Activated naive CD8-positive, alpha-beta T cell treated with anti-CD3 and anti-CD28 coated beads, Interleukin-2, amount 10 ng/mL, durations not matched to agents 7 days and 5 days (primary cell): Measurements from ENCODE around the gene ENTREP1. TPM values are rescaled to one million over a fixed set of nuclear protein-coding genes. Genes with fewer than 3 reads are reported as not detected.
"Not testable (repeated sequence)": the region's sequence is repeated elsewhere in the genome, so short reads cannot be mapped to it uniquely, and the experiment has no call there.

Experiments
- ATAC-seq: fragments of 150-1000 bp; cut with Tn5 transposase; one replicate; pipeline ENCODE4 v1.10.0; 2021; ENCODE audit warnings: low read depth, moderate library complexity
- POLR2A ChIA-PET: fragments of 350-600 bp; sonication (Branson Sonifier 250); formaldehyde crosslinking; loops from one replicate; lab custom pipeline; 2021; ENCODE audit warnings: antibody characterized with exemption; lab: Charles Lee
- DNase-seq: peaks from one replicate; pipeline ENCODE4 v3.0.0; 2021
- H3K27ac Mint-ChIP-seq: one replicate; pipeline ENCODE4 v1.8.0; 2022; ENCODE audit warnings: mild to moderate bottlenecking, mixed read lengths
- H3K27me3 Mint-ChIP-seq: one replicate; pipeline ENCODE4 v1.8.0; 2022; ENCODE audit warnings: mild to moderate bottlenecking, moderate library complexity, mixed read lengths
- H3K36me3 Mint-ChIP-seq: one replicate; pipeline ENCODE4 v1.8.0; 2021; ENCODE audit warnings: mild to moderate bottlenecking, mixed read lengths
- H3K4me1 Mint-ChIP-seq: one replicate; pipeline ENCODE4 v1.8.0; 2021; ENCODE audit warnings: mixed read lengths
- H3K4me3 Mint-ChIP-seq: one replicate; pipeline ENCODE4 v1.8.0; 2022; ENCODE audit warnings: mild to moderate bottlenecking, moderate library complexity, mixed read lengths
- H3K9me3 Mint-ChIP-seq: one replicate; pipeline ENCODE4 v1.8.0; 2021; ENCODE audit warnings: mixed read lengths
- total RNA-seq, 2 experiments: library from RNA; stranded (reverse); gene quantifications; one replicate each; pipeline ENCODE4 v1.2.3, GENCODE V29; 2021

The ENTREP1 gene
- total RNA-seq, 2 experiments from 2014 or later = not detected

GRCh38 chr9:69389437-69389995 is 64.5 kb downstream of the ENTREP1 start:
- Mint-ChIP-seq H3K9me3 (no peaks in the 10 kb centered on the region), H3K4me3 (no peak overlapping the region), H3K27me3 (peaks cover 8% of the 10 kb centered on the region), H3K4me1 (no peaks in the 10 kb centered on the region), H3K36me3 (no peaks in the 10 kb centered on the region), H3K27ac (no peak overlapping the region)
- ATAC-seq (no peak), DNase-seq (no peak)
- POLR2A ChIA-PET = no interaction called here

GRCh38 chr9:69391487-69391886 is 66.5 kb downstream of the ENTREP1 start:
- DNase-seq (no peak), ATAC-seq (no peak)
- H3K9me3 Mint-ChIP-seq = no peaks in the 10 kb centered on the region
- H3K27ac Mint-ChIP-seq = no peak overlapping the region
- peaks cover 4% of the 10 kb centered on the region for H3K27me3 Mint-ChIP-seq
- H3K4me3 Mint-ChIP-seq = no peak overlapping the region
- no peaks in the 10 kb centered on the region for H3K36me3 Mint-ChIP-seq
- POLR2A ChIA-PET = no interaction called here
- no peaks in the 10 kb centered on the region for H3K4me1 Mint-ChIP-seq

- Mint-ChIP-seq H3K4me1 (no peaks in the 10 kb centered on the region), H3K4me3 (no peak overlapping the region), H3K27me3 (peaks cover 2% of the 10 kb centered on the region), H3K9me3 (no peaks in the 10 kb centered on the region), H3K36me3 (no peaks in the 10 kb centered on the region), H3K27ac (no peak overlapping the region)
- POLR2A ChIA-PET = no interaction called here
- no peak for ATAC-seq
- DNase-seq = no peak
Measured at GRCh38 chr9:69391946-69392345, 66.9 kb downstream of the ENTREP1 start.

GRCh38 chr9:69392826-69393225 is 67.8 kb downstream of the ENTREP1 start:
- DNase-seq = no peak
- Mint-ChIP-seq H3K27ac (no peak overlapping the region), H3K36me3 (no peaks in the 10 kb centered on the region), H3K4me1 (no peaks in the 10 kb centered on the region), H3K27me3 (peaks cover 2% of the 10 kb centered on the region), H3K9me3 (no peaks in the 10 kb centered on the region), H3K4me3 (no peak overlapping the region)
- POLR2A ChIA-PET = no interaction called here
- ATAC-seq = no peak

GRCh38 chr9:69393425-69393824 is 68.4 kb downstream of the ENTREP1 start:
- Mint-ChIP-seq H3K9me3 (no peaks in the 10 kb centered on the region), H3K27me3 (peaks cover 2% of the 10 kb centered on the region), H3K27ac (no peak overlapping the region), H3K4me1 (no peaks in the 10 kb centered on the region), H3K36me3 (no peaks in the 10 kb centered on the region), H3K4me3 (no peak overlapping the region)
- POLR2A ChIA-PET = no interaction called here
- no peak for DNase-seq
- no peak for ATAC-seq

GRCh38 chr9:69395718-69396117 is 70.7 kb downstream of the ENTREP1 start:
- Mint-ChIP-seq H3K27me3 (peaks cover 2% of the 10 kb centered on the region), H3K4me3 (no peak overlapping the region), H3K36me3 (no peaks in the 10 kb centered on the region), H3K4me1 (no peaks in the 10 kb centered on the region), H3K27ac (no peak overlapping the region), H3K9me3 (no peaks in the 10 kb centered on the region)
- no peak for DNase-seq
- no peak for ATAC-seq
- POLR2A ChIA-PET = no interaction called here

- Mint-ChIP-seq H3K4me3 (no peak overlapping the region), H3K27me3 (peaks cover 2% of the 10 kb centered on the region), H3K36me3 (no peaks in the 10 kb centered on the region), H3K9me3 (no peaks in the 10 kb centered on the region), H3K4me1 (no peaks in the 10 kb centered on the region), H3K27ac (no peak overlapping the region)
- POLR2A ChIA-PET = no interaction called here
- no peak for ATAC-seq
- DNase-seq = no peak
Measured at GRCh38 chr9:69396759-69397158, 71.7 kb downstream of the ENTREP1 start.

GRCh38 chr9:69397384-69398214 is 72.6 kb downstream of the ENTREP1 start:
- Mint-ChIP-seq H3K27ac (no peak overlapping the region), H3K36me3 (no peaks in the 10 kb centered on the region), H3K27me3 (peaks cover 2% of the 10 kb centered on the region), H3K4me1 (no peaks in the 10 kb centered on the region), H3K4me3 (no peak overlapping the region), H3K9me3 (no peaks in the 10 kb centered on the region)
- ATAC-seq (no peak), DNase-seq (no peak)
- POLR2A ChIA-PET = no interaction called here

GRCh38 chr9:69400470-69400869 is 75.5 kb downstream of the ENTREP1 start:
- H3K27ac Mint-ChIP-seq = no peak overlapping the region
- POLR2A ChIA-PET = no interaction called here
- no peaks in the 10 kb centered on the region for H3K4me1 Mint-ChIP-seq
- H3K4me3 Mint-ChIP-seq = no peak overlapping the region
- no peaks in the 10 kb centered on the region for H3K36me3 Mint-ChIP-seq
- no peaks in the 10 kb centered on the region for H3K27me3 Mint-ChIP-seq
- no peak for DNase-seq
- no peak for ATAC-seq
- H3K9me3 Mint-ChIP-seq = no peaks in the 10 kb centered on the region

GRCh38 chr9:69409936-69410335 is 84.9 kb downstream of the ENTREP1 start:
- DNase-seq, POLR2A ChIA-PET, H3K4me3 Mint-ChIP-seq, H3K4me1 Mint-ChIP-seq, ATAC-seq, H3K9me3 Mint-ChIP-seq, H3K36me3 Mint-ChIP-seq, H3K27ac Mint-ChIP-seq: not testable (repeated sequence)
- H3K27me3 Mint-ChIP-seq = peaks cover 11% of the 10 kb centered on the region

- ATAC-seq = no peak
- H3K4me1 Mint-ChIP-seq = no peaks in the 10 kb centered on the region
- H3K36me3 Mint-ChIP-seq = no peaks in the 10 kb centered on the region
- H3K4me3 Mint-ChIP-seq = no peak overlapping the region
- POLR2A ChIA-PET = no interaction called here
- no peak for DNase-seq
- no peaks in the 10 kb centered on the region for H3K9me3 Mint-ChIP-seq
- peaks cover 11% of the 10 kb centered on the region for H3K27me3 Mint-ChIP-seq
- no peak overlapping the region for H3K27ac Mint-ChIP-seq
Measured at GRCh38 chr9:69411246-69411645, 86.2 kb downstream of the ENTREP1 start.

- POLR2A ChIA-PET = no interaction called here
Measured at GRCh38 chr9:69411931-69412740, 87.1 kb downstream of the ENTREP1 start.

GRCh38 chr9:69412741-69413150 is 87.7 kb downstream of the ENTREP1 start:
- Mint-ChIP-seq H3K36me3 (no peaks in the 10 kb centered on the region), H3K4me3 (no peak overlapping the region), H3K4me1 (no peaks in the 10 kb centered on the region), H3K27me3 (peaks cover 11% of the 10 kb centered on the region), H3K27ac (no peak overlapping the region), H3K9me3 (no peaks in the 10 kb centered on the region)
- POLR2A ChIA-PET = no interaction called here
- ATAC-seq = no peak
- no peak for DNase-seq

More at GRCh38 chr9:69411931-69412740, 87.1 kb downstream of the ENTREP1 start:
- Mint-ChIP-seq H3K27ac (no peak overlapping the region), H3K36me3 (no peaks in the 10 kb centered on the region), H3K4me3 (no peak overlapping the region), H3K4me1 (no peaks in the 10 kb centered on the region), H3K27me3 (peaks cover 11% of the 10 kb centered on the region), H3K9me3 (no peaks in the 10 kb centered on the region)
- DNase-seq = no peak
- no peak for ATAC-seq
